ENCODE data around the gene SPRR1B. TPM values are rescaled to one million over a fixed set of nuclear protein-coding genes. Genes with fewer than 3 reads are reported as not detected.

SPRR1B gene
- total and polyA plus RNA-seq, 9 of the 15 experiments (the other 6 are each of a cell fraction or from before 2014, with no cell fraction given) = not detected

DNA sequence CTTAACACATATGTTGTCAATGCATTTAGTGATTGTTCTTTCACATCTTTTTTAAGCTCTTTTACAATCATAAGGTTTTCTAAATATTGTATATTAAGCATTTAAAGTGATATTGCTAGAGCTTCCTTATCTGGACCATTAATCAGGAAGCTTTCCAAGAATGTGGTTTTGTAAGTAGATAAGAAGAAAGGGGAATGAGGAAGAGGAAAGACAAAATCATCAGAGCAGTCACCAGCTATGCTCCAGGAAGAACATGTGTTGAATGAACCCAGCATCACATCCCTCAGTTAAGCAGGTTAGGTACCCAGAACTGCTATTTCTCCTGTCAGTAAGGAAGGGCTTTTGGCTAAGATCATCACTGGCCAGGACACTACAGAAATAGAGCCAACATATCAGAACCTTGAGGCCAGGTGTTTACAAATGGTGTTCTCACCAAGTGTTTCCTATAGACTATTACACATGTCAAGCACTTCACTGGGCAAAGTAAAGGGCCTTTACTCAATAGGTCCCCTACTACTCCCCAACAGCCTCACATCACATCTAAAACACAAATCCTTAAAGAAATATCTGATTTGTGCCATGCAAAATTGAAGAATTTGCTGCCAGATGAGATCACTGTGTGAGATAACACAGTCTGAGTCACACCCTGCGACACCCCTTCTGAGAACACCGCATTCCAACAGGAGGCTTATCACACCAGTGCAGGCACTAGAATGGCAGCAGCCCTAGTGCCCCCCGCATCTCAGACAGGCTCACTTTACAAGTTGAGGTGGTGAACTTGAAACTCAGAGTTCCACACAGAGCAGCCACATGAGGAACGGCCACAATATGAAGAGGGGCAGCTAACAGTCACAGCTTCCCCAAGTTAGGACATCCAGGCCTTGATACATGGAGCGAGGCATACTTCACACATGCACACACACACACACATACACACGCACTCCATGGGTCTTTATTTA lies 28.1 kb downstream of the SPRR1B start (continued):
- TF ChIP-seq, protein P1, sequence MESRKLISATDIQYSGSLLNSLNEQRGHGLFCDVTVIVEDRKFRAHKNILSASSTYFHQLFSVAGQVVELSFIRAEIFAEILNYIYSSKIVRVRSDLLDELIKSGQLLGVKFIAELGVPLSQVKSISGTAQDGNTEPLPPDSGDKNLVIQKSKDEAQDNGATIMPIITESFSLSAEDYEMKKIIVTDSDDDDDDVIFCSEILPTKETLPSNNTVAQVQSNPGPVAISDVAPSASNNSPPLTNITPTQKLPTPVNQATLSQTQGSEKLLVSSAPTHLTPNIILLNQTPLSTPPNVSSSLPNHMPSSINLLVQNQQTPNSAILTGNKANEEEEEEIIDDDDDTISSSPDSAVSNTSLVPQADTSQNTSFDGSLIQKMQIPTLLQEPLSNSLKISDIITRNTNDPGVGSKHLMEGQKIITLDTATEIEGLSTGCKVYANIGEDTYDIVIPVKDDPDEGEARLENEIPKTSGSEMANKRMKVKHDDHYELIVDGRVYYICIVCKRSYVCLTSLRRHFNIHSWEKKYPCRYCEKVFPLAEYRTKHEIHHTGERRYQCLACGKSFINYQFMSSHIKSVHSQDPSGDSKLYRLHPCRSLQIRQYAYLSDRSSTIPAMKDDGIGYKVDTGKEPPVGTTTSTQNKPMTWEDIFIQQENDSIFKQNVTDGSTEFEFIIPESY (CRISPR knock-in tag; IDR thresholded peaks at IDR 0.05) = no peak
- no peak for TF ChIP-seq TAF7 (tag; IDR thresholded peaks at IDR 0.05)

DNA sequence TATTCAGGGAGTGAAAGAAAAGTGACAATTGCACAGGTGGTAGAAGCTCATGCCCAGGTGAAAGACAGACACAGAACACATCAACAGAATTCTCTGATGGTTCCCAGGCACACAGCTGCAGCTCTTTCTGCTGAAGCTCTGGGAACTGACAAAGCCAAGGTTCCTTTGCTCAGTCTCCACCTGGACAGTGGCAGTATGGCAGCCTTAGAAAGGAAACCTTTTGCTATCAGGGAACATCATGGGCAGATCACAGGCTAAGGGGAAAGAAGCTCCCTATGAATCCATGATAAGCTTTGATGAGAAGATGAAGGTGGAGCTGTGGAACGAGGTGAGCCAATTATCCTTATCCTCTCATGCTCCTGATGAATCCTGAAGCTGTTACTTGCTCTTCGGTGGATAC lies 39.2 kb downstream of the SPRR1B start:
- 0 out of 2 replicates have a peak overlapping the region, but pooled peaks have one; percentile 38 for H2AFZ ChIP-seq (ENCODE audit: low read depth, low read length)
- H3K9ac ChIP-seq (ENCODE audit: insufficient read depth in 1 of 2, low read depth in 2 of 2, low read length in 2 of 2) = no peak overlapping the region
- ATAC-seq (peak; percentile 52; the same call in 1 of the 3 replicates), FAIRE-seq (no peak), DNase-seq (ENCODE audit: extremely low read depth in 1 of 4, low spot score in 3 of 4) (peak in 1 of 4 experiments; percentile 9)
- no peak overlapping the region for H3K27ac ChIP-seq (ENCODE audit: extremely low read depth, low read depth, low read length)
- no TSS peak for BruUV-seq (replicated peaks)
- H3K4me1 ChIP-seq (replicated peaks in 1 of 2; ENCODE audit: control insufficient read depth in 2 of 2, insufficient read depth in 2 of 2, low read length in 2 of 2) = peaks cover 5 to 17% of the 10 kb centered on the region in 2 experiments
- no peaks in the 10 kb centered on the region for H3K9me3 ChIP-seq (replicated peaks; ENCODE audit: control insufficient read depth, insufficient read depth, low read depth, low read length)
- no peaks in the 10 kb centered on the region for H3K36me3 ChIP-seq (ENCODE audit: control insufficient read depth, insufficient read depth, low read length)
- CTCF ChIA-PET (ENCODE audit: low intra/inter-chr PET ratio) = no interaction called here
- 11% methylated on average over 2 of the region's 2 CpGs for WGBS (ENCODE audit: insufficient coverage, low coverage, missing lambda C conversion rate)
- intact Hi-C loops (cut with micrococcal nuclease) = no loop called here
- H3K4me2 ChIP-seq (ENCODE audit: insufficient read depth, low read length) = no peak overlapping the region
- H3K4me3 ChIP-seq = no peak overlapping the region
- H3K27me3 ChIP-seq (ENCODE audit: control insufficient read depth in 2 of 2, insufficient read depth in 2 of 2, low read length in 2 of 2) = no peaks in the 10 kb centered on the region
- H3K79me2 ChIP-seq (ENCODE audit: control insufficient read depth, insufficient read depth, low read length) = no peaks in the 10 kb centered on the region
- no peaks in the 10 kb centered on the region for H3K9me1 ChIP-seq (ENCODE audit: control insufficient read depth, insufficient read depth, low read length)
- H4K20me1 ChIP-seq (replicated peaks; ENCODE audit: control insufficient read depth, insufficient read depth, low read length) = no peaks in the 10 kb centered on the region
- POLR2A ChIA-PET = no interaction called here
- in situ Hi-C loops (cut with MboI) = no loop called here
- TF ChIP-seq ZNF436 (CRISPR knock-in tag; IDR thresholded peaks at IDR 0.05) (no peak), CBX1 (IDR thresholded peaks at IDR 0.05; ENCODE audit: low read depth) (no peak), ARHGAP35 (IDR thresholded peaks at IDR 0.05; ENCODE audit: partially characterized antibody) (no peak), ELK1 (CRISPR knock-in tag; IDR thresholded peaks at IDR 0.05) (no peak), ZNF143 (CRISPR knock-in tag; IDR thresholded peaks at IDR 0.05) (no peak), SETDB1 (IDR thresholded peaks at IDR 0.05; ENCODE audit: low read length) (no peak), ASH1L (IDR thresholded peaks at IDR 0.05; ENCODE audit: borderline replicate concordance, low read depth, partially characterized antibody) (no peak)
- TF ChIP-seq, protein P2, sequence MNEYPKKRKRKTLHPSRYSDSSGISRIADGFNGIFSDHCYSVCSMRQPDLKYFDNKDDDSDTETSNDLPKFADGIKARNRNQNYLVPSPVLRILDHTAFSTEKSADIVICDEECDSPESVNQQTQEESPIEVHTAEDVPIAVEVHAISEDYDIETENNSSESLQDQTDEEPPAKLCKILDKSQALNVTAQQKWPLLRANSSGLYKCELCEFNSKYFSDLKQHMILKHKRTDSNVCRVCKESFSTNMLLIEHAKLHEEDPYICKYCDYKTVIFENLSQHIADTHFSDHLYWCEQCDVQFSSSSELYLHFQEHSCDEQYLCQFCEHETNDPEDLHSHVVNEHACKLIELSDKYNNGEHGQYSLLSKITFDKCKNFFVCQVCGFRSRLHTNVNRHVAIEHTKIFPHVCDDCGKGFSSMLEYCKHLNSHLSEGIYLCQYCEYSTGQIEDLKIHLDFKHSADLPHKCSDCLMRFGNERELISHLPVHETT (CRISPR knock-in tag; conservative IDR thresholded peaks at IDR 0.05 in 1 of 2, IDR thresholded peaks at IDR 0.05 in 1 of 2) = no peak
- TF ChIP-seq, protein P3, sequence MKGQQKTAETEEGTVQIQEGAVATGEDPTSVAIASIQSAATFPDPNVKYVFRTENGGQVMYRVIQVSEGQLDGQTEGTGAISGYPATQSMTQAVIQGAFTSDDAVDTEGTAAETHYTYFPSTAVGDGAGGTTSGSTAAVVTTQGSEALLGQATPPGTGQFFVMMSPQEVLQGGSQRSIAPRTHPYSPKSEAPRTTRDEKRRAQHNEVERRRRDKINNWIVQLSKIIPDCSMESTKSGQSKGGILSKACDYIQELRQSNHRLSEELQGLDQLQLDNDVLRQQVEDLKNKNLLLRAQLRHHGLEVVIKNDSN (CRISPR knock-in tag; IDR thresholded peaks at IDR 0.05) = no peak
